GM04503 (cell line): ENCODE results near the gene PYDC1.
"Not testable (repeated sequence)": the region's sequence is repeated elsewhere in the genome, so short reads cannot be mapped to it uniquely, and the experiment has no call there.

Experiments
- DNase-seq: peaks from one replicate; pipeline ENCODE4 v3.0.0-alpha.2; 2012; ENCODE audit warnings: low read depth

PYDC1 gene

GRCh38 chr16:31179219-31179746 lies 37.7 kb downstream of the PYDC1 start:
- no peak for DNase-seq

DNA sequence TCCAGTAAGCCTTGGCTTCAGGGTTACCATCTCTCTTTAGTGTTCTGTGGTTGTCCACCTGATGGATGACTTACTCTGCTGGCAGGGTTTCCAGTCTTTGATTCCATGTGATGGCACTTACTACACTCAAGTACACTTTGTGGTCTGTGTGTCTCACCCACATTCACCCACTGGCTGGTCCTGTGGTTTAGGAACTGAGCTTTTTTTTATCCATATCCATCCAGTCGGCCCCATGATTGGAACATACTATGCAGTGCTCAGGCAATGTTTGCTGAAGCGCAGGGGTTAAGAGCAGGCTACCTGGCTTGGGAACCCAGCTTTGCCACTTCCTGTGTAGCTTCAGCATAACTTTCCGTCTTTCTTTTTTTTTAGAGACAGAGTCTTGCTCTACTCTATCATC lies 39.8 kb downstream of the PYDC1 start:
- no peak for DNase-seq

- DNase-seq: not testable (repeated sequence)
Measured at GRCh38 chr16:31170048-31170447, 46.9 kb downstream of the PYDC1 start.

- no peak for DNase-seq
Measured at GRCh38 chr16:31168848-31169247, 48.1 kb downstream of the PYDC1 start.

DNA sequence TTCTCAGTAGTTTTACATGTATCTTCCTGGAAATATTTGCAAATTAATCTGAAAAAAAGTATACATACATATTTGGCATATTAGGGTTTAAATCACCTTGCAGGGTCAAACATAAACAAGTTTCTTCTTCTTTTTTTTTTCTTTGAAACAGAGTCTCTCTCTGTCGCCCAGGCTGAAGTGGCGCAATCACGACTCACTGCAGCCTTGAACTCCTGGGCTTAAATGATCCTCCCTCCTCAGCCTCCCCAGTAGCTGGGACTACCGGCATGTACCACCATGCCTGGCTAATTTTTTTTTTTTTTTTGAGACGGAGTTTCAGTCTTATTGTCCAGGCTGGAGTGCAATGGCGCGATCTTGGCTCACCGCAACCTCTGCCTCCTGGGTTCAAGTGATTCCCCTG lies 49.6 kb downstream of the PYDC1 start:
- no peak for DNase-seq
